Spleen (tissue), 7 donors: ENCODE measurements around the gene PVALEF.

Experiments used
- POLR2A ChIP-seq, 3 donors: fragments of 450-650 bp; IDR thresholded peaks; one replicate each; pipeline ENCODE4 v1.5.1; 2017; ENCODE audit warnings: antibody characterized with exemption in 3 of 3, mild to moderate bottlenecking in 1 of 3
- POLR2AphosphoS5 ChIP-seq, 3 donors: sonication (generic); formaldehyde crosslinking; IDR thresholded peaks; one replicate each; pipeline ENCODE4 v1.5.1; 2017; ENCODE audit warnings: antibody characterized with exemption in 3 of 3
- TF ChIP-seq, protein P1 (sequence below), 11 experiments: fragments of 200-600 bp in 7 of 11; fragments of 450-650 bp in 4 of 11; sonication (generic) in 4 of 11; IDR thresholded peaks in 8 of 11; conservative IDR thresholded peaks in 3 of 11; 1 replicate in 7 of 11; 2 replicates in 4 of 11; pipeline versions ENCODE4 v1.4.0 to v1.8.0; 2016 to 2021; ENCODE audit warnings: antibody characterized with exemption in 11 of 11, inconsistent platforms in 4 of 11, mild to moderate bottlenecking in 1 of 11
- donor health status: DM: no; HTN: no; CAD: no; lungs with moderate emphysema.
- donor health status: DM: no; HTN: no; CAD: no.
- donor health status: DM: no; HTN: no; CAD: no.

DNA sequence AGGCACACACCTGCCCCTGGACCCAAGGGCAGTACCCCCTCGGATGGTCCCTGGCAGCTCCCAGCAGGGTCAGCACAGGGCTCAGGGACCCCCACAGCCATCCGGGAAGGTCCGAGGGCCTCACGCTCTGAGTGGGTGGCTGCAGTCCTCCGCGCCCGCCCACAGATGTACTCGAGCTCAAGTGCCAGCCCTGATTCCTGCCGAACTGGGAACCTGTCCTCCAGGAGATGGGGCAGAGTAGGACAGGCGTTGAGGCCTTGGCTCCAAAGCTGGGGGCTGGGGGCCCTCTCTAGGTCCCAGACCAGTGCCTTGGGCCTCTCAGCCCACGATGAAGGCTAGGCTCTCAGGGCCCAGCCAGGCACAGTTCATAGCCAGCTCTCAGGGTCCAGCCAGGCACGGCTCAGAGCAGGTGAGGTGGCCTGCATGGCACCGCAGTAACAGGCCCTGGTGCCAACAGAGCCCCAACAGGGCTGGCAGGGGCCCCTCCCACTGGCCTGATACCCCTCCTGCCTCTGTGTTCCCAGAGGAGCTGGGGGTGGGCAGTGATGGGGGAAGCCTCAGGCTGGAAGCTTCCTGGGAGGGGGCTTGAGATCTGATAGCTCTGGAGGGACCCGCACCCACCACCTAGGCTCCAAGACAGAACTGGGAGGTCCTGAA lies 35.5 kb upstream of the PVALEF start:
- TF ChIP-seq, protein P1, sequence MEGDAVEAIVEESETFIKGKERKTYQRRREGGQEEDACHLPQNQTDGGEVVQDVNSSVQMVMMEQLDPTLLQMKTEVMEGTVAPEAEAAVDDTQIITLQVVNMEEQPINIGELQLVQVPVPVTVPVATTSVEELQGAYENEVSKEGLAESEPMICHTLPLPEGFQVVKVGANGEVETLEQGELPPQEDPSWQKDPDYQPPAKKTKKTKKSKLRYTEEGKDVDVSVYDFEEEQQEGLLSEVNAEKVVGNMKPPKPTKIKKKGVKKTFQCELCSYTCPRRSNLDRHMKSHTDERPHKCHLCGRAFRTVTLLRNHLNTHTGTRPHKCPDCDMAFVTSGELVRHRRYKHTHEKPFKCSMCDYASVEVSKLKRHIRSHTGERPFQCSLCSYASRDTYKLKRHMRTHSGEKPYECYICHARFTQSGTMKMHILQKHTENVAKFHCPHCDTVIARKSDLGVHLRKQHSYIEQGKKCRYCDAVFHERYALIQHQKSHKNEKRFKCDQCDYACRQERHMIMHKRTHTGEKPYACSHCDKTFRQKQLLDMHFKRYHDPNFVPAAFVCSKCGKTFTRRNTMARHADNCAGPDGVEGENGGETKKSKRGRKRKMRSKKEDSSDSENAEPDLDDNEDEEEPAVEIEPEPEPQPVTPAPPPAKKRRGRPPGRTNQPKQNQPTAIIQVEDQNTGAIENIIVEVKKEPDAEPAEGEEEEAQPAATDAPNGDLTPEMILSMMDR (IDR thresholded peaks at IDR 0.05 in 8 of 11, conservative IDR thresholded peaks at IDR 0.05 in 3 of 11) = no peak
- TF ChIP-seq POLR2A (IDR thresholded peaks at IDR 0.05) (no peak), POLR2AphosphoS5 (IDR thresholded peaks at IDR 0.05) (no peak)
